AG10803 (cell line): Measurements from ENCODE around the gene AMIGO2.
A peak's percentile ranks its signal among the peaks of the same experiment; 100 is the strongest.

ENCODE experiments used
- DNase-seq: peaks from one replicate; pipeline ENCODE4 v3.0.0; 2010; ENCODE audit warnings: low read depth
- H3K4me3 ChIP-seq: 2 replicates; pipeline ENCODE4 v1.5.1; 2011; ENCODE audit warnings: mild to moderate bottlenecking, low read length, control low read depth
- TF ChIP-seq, protein P1 (sequence below): conservative IDR thresholded peaks from 2 replicates; pipeline ENCODE4 v1.5.1; 2011; ENCODE audit warnings: mild to moderate bottlenecking, low read length, control low read depth, inconsistent platforms

Gene AMIGO2

DNA sequence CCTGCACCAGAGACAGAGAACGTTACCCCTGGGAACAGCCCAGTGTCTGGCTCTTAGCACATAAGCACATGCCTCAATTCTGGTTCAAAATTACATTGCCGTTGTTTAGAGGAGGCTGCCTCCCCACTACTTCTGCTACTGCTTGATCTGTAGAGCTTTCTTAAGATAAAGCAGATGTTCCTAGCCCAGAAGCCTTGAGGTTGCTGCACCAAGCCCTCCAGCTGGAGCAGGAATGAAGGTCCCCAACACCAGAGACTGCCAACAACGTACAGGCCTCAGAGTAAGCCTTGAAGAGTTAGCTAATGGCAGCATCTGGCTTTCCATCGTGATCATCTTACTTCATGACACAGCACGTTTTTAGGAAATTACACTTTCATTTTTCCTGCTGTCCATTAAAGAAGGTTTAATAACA lies 34.7 kb upstream of the AMIGO2 start:
- DNase-seq, result peak; percentile 85
- TF ChIP-seq, protein P1, sequence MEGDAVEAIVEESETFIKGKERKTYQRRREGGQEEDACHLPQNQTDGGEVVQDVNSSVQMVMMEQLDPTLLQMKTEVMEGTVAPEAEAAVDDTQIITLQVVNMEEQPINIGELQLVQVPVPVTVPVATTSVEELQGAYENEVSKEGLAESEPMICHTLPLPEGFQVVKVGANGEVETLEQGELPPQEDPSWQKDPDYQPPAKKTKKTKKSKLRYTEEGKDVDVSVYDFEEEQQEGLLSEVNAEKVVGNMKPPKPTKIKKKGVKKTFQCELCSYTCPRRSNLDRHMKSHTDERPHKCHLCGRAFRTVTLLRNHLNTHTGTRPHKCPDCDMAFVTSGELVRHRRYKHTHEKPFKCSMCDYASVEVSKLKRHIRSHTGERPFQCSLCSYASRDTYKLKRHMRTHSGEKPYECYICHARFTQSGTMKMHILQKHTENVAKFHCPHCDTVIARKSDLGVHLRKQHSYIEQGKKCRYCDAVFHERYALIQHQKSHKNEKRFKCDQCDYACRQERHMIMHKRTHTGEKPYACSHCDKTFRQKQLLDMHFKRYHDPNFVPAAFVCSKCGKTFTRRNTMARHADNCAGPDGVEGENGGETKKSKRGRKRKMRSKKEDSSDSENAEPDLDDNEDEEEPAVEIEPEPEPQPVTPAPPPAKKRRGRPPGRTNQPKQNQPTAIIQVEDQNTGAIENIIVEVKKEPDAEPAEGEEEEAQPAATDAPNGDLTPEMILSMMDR, result no peak
- no peak overlapping the region for H3K4me3 ChIP-seq

GRCh38 chr12:47112679-47113078 lies 32.9 kb upstream of the AMIGO2 start:
- TF ChIP-seq, protein P1, result no peak
- H3K4me3 ChIP-seq, result no peak overlapping the region
- no peak for DNase-seq

DNA sequence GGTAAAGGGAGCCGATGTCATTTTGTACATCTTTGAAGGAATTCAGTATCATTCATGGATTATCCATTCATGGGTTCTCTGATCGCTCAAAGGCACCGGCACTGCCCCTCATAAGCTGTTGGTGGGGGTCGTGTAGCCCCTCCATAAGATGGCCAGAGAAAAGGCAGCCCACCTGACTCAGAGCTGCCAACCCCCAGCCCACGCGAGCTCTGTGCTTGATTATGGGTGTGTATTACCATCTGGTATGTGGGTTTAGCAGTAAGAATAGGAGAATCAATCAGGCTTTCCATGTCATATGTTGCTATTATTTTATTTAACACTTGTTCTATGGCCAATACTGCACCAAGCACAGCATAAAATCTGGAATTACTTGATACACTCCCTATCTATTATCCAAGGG lies 32.1 kb upstream of the AMIGO2 start:
- no peak for DNase-seq
- TF ChIP-seq, protein P1, result no peak
- no peak overlapping the region for H3K4me3 ChIP-seq

- TF ChIP-seq, protein P1, result no peak
- DNase-seq, result no peak
- H3K4me3 ChIP-seq, result no peak overlapping the region
These were observed 31.6 kb upstream of the AMIGO2 start for GRCh38 chr12:47111392-47111778.

DNA sequence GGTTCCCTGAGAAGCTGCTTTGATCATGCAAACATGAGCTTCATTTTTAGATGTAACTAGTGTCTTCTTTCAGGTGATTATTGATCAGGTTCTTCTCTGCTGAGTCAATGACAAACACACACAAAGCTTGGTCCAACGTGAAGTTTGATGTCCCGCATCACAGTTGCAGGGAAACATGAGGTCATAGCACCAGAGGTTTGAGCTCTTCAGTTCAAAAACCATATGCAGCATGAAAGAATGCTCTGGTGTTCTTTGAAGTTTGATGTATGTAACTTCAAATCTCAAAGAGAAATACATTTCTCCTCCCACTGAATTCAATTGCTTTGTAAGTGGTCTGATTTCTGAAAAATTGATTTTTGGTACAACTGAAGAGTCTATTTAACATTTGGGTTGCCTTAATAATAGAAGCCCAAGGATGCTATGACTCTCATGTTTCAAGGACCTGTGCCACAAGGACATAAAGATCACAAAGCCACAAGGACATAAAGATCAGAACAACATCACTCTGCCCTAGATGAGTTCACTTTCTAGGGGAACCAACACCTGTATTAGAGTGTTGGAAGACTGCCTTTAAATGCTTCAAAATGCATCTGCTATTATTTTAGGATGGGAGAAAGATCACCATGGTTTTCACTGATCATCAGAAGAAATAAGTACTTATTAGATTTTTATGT lies 31.1 kb upstream of the AMIGO2 start:
- DNase-seq, result no peak
- TF ChIP-seq, protein P1, result no peak
- H3K4me3 ChIP-seq, result no peak overlapping the region

DNA sequence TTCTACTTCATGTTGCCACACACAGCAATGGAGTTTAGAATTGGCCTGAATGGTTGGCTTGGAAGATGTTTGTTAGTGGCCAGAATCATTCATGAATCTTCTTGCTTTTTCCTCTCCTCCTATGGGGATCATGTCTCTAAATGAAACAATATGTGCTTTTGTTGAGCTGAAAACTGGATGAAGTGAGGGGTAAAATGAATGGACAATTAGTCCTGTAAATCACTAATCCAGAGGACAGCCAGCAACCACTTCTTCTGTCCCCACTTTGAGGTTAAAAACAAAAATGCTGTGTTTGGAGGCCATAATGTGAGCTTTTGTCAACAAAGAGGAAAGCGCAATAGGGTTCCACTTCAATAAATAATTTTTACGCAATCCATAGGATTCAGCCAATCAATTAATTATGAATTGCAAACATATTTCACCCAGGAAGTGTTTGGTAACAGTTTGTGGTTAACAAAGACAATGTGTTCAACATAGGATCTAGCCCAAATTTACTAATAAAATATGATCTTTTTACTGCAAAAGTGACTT lies 30.3 kb upstream of the AMIGO2 start:
- DNase-seq, result peak; percentile 89
- no peak overlapping the region for H3K4me3 ChIP-seq
- TF ChIP-seq, protein P1, result no peak

DNA sequence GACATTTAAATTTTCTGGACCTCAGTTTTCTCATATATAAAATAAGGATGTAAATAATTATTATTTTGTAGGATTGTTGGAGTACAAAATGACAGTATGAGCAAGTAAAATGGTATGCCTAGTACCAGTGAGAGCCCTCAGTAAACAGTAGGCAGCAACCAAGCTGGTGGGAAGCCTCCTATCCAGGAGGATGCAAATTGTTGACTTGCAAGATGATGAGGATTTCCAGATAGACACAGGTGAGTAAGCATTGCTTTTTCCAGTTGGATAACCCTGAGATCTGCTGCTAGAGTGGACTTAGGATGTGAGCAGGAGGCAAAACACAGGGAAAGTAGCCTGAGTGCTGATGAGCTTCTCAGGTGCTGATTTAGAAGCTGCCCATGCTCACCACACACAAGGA lies 28.2 kb upstream of the AMIGO2 start:
- TF ChIP-seq, protein P1, result no peak
- no peak overlapping the region for H3K4me3 ChIP-seq
- no peak for DNase-seq
